GM11168 (cell line): ENCODE measurements around the gene TRIM46.
"Not testable (repeated sequence)": the region's sequence is repeated elsewhere in the genome, so short reads cannot be mapped to it uniquely, and the experiment has no call there.

Experiments used
- in situ Hi-C: fragments of 300-500 bp; cut with MboI; formaldehyde crosslinking; loops from one replicate; pipeline ENCODE4 v1.12.0; 2022; ENCODE audit warnings: low sequenced_read_pairs; ENCODE audit not compliant: unreplicated experiment

TRIM46 gene

DNA sequence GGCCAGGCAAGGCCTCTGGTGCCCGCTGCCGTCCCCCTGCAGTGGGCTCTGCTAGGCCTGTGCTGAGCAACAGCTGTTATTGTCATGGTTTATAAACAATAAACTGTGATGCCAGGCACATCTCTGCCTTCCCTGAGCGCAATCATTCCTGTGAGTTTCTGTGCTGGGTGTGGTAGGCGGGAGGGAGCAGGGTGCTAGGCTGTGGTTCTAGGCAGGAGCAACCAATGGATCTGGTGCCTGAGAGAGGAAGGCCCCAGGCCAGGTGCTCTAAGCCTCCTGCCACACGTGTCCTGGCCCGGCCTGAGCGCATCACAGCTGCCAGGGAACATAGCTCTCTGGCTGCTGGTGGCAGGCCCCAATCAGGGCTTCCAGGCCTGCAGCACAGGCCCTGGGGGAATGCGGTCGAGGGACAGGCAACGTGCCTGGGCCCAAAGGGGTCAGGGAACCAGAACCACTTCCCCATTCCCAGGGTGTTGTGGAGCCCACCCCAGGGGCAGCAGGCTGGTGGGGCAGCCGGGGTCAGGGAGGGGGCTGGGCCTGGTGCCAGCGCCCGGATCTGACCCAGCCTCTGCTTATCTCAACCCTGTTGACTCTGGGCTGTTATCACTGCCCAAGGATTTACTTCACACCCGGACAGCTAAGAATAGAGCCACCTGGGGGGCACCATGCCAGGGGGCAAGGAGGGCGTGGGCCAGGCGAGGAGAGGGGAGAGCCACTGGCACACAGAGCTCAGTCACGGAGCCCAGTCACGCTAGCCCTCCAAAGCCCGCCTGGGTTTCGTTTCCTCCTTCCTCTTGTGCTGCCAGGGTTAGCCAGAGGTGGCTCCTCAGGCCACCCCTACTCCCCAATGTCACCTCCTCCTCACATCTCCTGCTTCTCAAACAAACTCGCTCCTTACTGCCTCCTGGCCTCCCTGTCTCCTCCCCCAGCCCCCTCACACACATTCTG lies 11.5 kb downstream of the TRIM46 start:
- in situ Hi-C loops = no loop called here

DNA sequence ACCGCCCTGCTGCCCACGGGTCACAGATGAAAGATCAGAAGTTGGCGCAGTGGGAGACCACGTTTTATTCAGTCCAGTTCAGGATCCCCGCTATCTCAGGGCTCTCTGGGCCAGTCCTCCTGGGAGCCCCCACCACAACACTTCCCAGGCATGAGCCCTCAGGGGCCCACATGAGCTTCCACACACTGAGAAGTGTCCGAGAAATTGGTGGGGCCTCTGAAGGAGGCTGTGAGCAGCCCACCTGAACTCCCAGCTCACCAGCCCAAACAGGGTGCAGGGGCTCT lies 12.1 kb downstream of the TRIM46 start:
- in situ Hi-C loops = no loop called here

DNA sequence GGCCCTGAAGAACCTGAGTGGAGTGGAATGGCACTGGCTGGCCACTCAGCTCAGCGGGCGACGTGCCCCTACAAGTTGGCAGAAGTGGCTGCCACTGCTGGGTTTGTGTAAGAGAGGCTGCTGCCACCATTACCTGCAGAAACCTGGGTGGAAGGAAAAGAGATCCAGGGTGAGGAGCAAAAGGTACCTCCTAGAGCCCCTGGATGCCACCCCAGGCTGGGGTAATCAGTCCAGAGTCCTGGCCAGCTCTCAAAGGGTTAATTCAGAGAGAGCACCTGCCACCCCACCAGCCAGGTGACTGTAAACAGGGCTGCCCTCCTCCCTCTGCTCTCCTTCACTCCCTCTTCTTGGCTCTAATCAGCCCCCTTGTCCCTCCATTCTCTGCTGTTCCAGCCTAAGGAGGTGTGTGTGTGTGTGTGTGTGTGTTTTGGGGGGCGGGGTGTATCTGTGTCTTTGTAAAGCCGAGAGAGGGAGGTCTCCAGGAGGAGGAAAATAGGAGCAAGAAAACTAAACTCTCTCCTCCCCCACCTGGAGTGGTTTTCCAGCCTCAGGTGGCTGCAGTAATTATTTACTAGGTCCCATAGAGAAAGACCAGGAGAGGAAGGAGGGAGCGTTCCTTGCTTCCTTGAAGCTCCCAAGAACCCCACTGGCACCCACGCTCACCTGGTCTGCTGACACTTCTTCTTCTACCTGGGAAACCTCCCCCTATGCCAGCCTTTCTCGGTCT lies 12.6 kb downstream of the TRIM46 start:
- in situ Hi-C loops = no loop called here

DNA sequence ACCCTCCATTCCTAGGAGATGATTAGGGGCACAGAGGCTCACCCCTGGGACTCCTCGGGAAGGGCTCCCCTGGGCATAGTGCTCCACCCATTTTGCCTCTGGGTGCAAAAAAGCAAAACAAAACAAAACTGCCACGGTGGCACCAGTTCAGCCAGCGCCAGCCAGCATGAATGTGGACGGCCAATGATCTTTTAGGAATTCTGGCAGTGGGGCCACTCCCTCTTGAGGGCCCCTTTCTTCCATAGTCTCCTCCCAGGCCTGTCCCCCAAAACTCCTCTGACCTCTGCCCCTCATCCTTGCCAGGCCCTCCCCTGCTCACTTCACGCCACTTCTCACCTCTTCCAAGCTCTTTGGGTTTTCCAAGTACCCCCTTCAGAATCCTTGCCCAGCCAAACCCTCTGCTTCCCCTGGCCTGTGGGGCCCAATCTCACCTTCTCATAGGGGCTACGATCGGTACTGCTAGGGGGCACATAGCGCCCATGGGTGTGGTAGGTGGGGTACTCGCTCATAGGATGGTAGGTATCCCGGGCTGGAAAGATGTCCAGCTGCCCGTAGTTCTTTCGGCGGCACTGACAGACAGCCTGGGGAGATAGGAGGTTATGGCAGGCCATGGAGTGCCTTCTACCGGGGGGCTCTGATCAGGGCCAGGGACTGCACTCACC lies 13.3 kb downstream of the TRIM46 start:
- in situ Hi-C loops = no loop called here

DNA sequence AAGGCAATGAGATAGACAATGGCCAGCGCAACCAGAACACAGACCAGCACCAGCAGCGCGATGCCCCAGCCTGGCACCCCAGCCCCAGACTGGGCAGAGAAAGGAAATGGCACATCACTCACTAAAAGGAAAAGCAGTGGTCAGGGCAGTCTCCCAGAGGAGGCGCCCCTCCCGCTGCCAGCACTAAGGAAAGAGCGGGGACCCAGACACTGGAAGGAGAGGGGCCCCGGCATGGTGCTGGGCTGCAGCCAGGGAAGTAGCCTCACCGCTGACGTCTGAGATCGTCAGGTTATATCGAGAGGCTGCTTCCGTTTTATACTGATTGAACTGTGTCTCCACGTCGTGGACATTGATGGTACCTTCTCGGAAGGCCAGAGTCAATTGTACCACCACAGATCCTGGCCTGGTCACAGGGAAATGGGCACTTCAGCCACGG lies 13.8 kb downstream of the TRIM46 start:
- in situ Hi-C loops = no loop called here

DNA sequence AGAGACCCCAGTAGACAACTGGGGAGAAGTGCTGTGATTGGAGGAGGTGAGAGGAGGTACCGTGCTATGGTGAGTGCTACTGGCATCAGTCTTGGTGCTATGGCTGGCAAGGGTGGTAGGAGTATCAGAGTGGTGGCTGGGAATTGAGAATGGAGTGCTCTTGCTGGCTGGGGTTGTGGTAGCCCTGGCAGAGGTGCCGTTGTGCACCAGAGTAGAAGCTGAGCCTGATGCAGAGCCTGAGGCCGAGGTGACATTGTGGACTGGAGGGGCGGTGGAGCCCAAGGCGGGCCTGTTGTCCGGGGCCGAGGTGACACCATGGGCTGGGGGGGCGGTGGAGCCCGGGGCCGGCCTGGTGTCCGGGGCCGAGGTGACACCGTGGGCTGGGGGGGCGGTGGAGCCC lies 14.6 kb downstream of the TRIM46 start:
- in situ Hi-C loops = no loop called here

DNA sequence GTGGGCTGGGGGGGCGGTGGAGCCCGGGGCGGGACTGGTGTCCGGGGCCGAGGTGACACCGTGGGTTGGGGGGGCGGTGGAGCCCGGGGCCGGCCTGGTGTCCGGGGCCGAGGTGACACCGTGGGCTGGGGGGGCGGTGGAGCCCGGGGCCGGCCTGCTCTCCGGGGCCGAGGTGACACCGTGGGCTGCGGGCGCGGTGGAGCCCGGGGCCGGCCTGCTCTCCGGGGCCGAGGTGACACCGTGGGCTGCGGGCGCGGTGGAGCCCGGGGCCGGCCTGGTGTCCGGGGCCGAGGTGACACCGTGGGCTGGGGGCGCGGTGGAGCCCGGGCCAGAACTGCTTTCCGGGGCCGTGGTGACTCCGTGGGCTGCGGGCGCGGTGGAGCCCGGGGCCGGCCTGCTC lies 16.3 kb downstream of the TRIM46 start:
- in situ Hi-C loops = not testable (repeated sequence)

DNA sequence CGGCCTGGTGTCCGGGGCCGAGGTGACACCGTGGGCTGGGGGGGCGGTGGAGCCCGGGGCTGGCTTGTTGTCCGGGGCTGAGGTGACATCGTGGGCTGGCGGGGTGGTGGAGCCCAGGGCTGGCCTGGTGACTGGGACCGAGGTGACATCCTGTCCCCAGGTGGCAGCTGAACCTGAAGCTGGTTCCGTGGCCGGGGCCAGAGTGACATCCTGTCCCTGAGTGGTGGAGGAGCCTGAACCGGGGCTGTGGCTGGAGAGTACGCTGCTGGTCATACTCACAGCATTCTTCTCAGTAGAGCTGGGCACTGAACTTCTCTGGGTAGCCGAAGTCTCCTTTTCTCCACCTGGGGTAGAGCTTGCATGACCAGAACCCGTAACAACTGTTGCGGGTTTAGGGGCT lies 18.3 kb downstream of the TRIM46 start:
- in situ Hi-C loops = no loop called here

DNA sequence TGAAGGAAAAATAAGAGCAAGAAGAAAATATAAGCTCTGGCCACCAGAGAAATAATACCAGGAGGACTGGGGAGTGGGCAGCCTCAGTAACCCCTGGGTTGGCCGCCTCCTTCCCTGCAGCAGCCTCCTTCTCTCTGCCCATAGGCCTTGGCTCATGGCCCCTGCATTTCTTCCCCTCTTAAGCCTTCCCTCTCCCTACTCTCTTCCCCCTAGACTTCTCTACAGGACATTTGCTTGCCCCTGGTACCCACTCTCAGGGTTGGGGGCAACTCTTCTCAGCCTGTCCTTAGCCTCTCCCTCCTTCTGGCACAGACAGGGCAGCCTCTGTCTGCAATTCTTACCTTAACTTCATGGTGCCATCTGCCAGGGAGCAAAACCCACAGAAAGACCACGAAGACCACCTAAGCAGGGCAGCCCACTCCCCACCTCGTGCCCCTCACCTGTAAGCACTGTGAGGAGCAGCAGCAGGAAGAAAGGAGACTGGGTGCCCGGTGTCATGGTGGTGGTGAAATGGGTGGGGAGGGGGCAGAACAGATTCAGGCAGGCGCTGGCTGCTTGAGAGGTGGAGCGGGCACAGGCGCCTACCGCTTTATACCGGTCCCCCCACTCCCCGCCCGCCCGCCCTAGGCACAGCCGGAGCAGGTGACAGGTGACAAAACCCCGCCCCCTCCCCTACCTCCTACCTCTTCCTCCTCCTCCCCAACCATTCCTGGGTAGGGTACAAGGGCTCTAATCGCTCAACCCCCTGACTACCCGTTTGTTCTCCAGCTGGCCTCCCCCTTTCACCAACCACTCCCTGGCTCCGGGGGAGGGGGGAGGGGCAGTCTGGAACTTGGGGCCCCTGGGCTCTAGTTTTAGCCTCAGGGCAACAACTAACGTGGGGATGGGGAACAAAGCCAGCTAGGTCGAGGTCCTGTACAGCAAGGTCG lies 19.0 kb downstream of the TRIM46 start:
- in situ Hi-C loops = no loop called here

DNA sequence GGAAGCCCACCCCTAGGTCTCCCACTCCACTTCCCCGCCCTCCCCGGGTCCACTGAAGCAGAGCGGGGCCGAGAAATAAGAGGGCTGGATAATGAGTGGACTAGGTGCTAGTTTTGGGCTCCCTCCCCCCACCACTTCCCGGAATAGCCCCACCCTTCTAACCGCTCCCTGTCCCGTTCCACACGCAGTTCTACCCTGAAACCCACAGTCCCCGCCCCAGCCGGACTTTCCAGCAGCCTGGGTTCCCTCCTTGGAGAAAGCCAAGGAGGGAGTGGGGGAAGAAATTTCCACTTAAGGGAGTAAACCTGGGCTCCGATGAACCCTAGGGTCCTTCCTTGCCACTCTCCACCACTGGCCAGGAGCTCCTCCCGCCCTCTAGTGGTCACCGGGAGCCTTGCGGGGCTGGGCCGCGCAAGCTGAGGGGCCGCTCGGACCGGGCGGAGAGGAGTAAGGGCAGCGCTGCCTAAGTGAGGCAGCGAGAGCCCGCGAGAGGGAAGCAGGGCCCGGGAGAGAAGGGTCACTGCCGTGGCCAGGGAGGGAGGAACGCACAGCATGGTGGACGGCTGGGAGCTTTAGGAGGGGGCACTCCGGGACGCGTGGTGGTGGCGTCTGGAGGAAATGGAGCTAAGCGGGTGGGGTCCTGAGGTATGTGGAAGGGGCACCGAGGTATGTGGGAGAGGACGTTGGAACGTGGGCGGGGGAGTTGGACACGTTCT lies 19.8 kb downstream of the TRIM46 start:
- in situ Hi-C loops = no loop called here

DNA sequence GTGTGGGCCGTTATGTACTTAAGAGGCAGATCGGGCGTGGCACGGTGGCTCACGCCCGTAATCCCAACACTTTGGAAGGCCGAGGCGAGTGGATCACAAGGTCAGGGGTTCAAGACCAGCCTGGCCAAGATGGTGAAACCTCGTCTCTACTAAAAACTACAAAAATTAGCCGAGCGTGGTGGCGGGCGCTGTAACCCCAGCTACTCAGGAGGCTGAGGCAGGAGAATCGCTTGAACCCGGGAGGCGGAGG lies 20.3 kb downstream of the TRIM46 start:
- in situ Hi-C loops = not testable (repeated sequence)

DNA sequence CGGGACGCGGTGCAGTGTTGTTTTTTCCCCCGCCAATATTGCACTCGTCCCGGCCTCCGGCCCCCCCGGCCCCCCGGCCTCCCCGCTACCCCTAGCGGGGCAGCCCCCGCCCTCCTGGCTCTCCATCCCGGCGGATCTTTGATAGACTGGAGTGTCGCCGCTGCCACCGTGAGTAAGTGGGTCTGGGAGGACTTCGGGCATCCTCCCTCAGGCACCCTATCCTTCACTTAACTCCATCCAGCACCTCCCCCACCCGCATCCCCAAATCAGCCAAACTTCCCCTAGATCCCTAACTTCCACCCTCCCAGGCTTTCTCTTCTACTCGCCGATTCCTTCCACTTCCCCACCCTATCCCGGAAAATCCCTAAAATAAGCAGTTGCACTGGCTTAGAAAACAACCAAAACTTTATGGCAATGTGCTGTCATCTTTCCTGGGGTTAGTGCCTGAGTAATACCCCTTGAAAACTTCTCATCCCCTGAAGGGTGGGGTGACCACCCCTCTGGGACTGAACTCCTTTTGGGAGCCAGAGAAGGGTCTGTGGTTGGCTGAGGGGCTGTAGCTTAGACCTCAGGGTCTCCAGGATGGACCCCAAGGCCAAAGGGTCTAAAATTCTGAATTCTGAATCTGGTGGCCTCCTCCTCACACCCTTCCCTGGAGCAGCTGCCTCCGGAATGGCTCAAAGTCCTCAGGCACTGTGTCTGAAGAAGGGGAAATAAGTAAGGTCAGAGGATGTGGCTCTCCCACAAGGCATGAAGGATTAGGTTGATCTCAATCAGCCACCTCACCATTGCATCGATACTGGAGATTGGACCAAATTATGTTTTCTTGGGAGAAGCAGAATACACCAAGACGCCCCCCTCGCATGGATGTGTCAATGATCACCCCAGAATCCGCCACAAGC lies 21.8 kb downstream of the TRIM46 start:
- in situ Hi-C loops = no loop called here

DNA sequence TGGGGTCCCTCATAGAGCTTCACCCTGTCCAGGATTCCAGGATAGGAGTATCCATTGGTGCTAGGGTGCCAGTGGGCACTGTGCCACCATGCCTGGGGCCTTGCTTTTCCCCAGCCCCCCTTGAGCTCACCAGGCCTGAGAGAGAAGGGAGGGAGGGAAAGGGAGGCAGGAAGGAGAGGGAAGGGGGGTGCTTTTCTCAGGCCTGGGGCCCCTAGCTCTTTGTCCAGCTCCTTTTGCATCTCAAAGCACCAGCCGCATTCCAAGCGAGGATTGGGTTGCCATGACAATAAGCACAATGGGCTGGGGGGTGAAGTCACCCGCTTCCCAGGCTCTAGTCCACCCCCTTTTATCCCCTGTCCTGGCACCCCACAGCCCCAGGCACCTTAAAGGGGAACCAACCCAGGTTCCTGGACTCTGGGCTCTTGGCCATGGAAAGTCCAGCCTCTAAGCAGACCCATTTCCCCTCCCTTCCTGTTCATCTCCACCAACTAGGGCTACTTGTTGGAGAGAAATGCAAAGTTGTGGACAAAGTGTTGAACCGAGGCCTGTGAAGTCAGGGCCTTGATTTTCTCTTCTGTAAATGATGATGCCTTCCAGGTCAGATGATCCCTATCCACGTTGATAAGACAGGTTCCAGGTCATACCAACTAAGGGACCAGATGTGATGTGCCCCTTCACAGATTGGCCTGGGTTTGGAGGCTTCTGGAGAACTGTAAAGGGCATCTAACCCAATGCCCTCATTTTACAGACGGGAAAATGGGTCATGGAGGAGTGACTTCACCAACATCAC lies 22.6 kb downstream of the TRIM46 start:
- in situ Hi-C loops = no loop called here

DNA sequence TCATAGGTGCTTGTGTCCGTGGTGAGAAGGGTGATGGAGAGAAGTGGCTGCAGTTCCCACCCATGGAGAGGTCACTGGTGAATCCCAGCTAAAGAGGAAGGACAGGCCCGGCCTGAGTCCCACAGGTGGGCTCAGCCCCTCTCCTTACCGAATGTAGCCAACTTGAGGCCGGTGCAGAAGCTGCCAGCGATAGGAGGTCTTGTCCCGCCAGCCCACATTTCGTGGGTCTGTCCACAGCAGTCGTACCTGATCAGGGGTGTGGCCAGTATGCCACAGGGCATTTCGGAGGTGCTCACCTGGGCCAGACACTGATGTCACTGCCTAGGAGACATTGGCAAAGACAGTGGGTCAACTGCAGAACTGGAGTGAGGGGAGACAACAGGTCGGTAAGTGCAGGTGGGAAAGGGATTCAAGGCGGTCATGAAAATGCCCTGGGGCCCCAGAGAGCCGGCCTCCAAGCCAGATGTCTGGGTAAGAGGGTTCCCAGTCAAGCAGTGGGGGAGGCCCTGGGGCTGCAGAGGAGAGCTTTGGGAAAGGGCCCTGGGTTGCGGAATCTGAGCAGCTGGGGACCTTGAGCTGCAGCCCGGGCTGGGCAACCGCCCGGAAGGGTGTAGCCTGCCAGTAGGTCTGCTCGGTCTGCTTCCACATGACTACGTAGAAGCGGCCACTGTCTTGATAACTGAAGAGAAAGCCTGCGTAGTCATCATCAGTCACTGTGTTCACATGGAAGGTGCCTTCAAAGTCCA lies 23.4 kb downstream of the TRIM46 start:
- in situ Hi-C loops = no loop called here

DNA sequence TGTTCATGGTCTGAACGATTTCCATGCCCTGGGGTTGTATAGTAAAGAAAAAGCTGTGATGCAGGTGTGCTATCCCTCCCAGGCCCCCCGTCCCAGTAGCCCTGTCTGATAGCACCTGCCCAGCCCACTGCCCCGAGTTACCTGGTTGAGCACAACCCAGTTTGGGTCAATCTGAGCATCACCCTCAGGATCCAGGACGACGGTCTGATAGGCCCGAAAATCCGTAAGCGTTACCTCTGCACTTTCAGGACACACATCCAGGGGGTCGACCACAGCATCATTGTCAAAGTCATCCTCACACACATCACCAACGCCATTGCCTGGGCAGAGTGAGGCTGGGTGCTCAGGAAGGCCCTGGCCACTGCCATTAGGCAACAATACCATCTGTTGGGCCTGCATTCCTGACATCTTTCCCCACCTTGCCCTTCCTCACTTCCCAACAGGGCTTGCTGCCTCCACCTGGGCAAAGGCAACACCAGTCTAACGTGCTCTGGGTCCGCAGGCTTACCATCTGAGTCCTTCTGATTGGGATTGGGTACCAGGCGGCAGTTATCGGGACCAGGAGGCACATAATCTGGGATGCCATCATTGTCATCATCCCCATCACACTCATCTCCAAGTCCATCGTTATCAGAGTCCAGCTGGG lies 24.4 kb downstream of the TRIM46 start:
- in situ Hi-C loops = no loop called here

DNA sequence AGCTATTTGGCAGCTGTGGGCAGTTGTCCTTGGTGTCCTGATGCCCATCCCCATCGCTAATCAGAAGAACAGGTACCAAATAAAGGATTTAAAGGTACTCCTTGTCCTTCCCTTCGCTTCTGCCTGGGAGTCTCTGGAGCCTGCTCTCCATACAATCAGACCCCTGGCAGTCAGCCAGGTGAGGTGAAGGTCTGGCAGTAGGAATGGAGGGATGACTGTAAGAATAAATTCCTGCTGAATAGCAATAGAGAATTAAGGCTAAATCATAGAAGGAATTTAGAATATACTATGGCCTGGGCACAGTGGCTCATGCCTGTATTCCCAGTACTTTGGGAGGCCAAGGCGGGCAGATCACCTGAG lies 24.9 kb downstream of the TRIM46 start:
- in situ Hi-C loops = no loop called here

DNA sequence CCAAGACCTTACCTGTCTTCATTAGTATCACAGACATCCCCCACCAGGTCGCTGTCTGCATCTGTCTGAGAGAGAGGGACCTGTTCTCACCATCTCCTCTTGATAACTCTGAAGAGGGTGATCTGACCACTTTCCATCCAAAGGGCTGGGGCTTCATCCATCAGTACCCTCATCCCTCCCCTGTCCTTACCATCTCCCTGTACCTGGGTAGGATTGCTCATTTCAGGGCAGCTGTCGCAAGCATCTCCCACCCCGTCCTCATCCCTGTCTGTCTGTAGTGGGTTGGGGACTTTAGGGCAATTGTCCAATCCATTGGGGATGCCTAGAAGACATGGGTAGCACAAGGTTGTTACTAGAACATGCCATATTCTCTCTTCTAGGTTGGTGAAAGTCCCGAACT lies 26.1 kb downstream of the TRIM46 start:
- in situ Hi-C loops = no loop called here
